Measurements from ENCODE around the gene SAMD4B. TPM values are rescaled to one million over a fixed set of nuclear protein-coding genes. Genes with fewer than 3 reads are reported as not detected.

The SAMD4B gene
- total RNA-seq, 1 donor from 2014 or later: 158 TPM

DNA sequence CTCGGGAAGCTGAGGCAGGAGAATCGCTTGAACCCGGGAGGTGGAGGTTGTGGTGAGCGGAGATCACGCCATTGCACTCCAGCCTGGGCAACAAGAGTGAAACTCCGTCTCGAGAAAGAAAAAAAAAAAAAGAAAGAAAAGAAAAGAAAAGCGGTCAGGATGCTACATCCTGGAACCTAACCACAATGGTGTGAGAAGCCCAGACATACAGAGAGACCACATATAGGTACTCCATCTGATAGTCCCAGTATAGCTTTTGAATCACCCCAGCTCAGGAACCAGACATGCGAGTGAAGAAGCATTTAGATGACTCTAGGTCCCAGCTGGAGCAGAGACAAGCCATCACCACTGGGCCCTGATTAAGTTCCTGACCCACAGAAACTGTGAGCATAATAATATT, 42.8 kb upstream of the SAMD4B start:
- H3K36me3 Mint-ChIP-seq (ENCODE audit: low read depth): no peaks in the 10 kb centered on the region
- no peak overlapping the region for H3K27ac Mint-ChIP-seq (ENCODE audit: unreplicated experiment)
- DNase-seq (ENCODE audit: low read depth, low spot score): no peak
- no peaks in the 10 kb centered on the region for H3K9me3 Mint-ChIP-seq
- H3K4me1 Mint-ChIP-seq: no peaks in the 10 kb centered on the region
- TF ChIP-seq, protein P1, sequence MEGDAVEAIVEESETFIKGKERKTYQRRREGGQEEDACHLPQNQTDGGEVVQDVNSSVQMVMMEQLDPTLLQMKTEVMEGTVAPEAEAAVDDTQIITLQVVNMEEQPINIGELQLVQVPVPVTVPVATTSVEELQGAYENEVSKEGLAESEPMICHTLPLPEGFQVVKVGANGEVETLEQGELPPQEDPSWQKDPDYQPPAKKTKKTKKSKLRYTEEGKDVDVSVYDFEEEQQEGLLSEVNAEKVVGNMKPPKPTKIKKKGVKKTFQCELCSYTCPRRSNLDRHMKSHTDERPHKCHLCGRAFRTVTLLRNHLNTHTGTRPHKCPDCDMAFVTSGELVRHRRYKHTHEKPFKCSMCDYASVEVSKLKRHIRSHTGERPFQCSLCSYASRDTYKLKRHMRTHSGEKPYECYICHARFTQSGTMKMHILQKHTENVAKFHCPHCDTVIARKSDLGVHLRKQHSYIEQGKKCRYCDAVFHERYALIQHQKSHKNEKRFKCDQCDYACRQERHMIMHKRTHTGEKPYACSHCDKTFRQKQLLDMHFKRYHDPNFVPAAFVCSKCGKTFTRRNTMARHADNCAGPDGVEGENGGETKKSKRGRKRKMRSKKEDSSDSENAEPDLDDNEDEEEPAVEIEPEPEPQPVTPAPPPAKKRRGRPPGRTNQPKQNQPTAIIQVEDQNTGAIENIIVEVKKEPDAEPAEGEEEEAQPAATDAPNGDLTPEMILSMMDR (conservative IDR thresholded peaks at IDR 0.05): no peak
- no peak overlapping the region for H3K4me3 Mint-ChIP-seq
- peaks cover 62% of the 10 kb centered on the region for H3K27me3 Mint-ChIP-seq (ENCODE audit: low read depth)

DNA sequence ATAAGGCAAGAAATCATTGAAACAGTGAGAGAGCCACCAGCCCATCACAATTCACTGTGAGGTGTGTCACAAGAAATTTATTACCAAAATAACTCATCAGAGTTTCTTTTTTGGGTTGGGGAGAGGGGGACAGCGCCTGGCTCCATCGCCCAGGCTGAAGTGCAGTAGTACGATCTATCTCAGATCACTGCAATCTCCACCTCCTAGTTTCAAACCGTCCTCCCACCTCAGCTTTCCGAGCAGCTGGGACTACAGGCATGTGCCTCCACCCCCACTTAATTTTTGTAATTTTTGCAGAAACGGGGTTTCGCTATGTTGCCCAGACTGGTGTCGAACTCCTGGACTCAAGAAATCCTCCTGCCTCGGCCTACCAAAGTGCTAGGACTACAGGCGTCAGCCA, 42.4 kb upstream of the SAMD4B start:
- H3K4me1 Mint-ChIP-seq: no peaks in the 10 kb centered on the region
- H3K36me3 Mint-ChIP-seq (ENCODE audit: low read depth): no peaks in the 10 kb centered on the region
- TF ChIP-seq, protein P1 (conservative IDR thresholded peaks at IDR 0.05): no peak
- peaks cover 65% of the 10 kb centered on the region for H3K27me3 Mint-ChIP-seq (ENCODE audit: low read depth)
- no peaks in the 10 kb centered on the region for H3K9me3 Mint-ChIP-seq
- H3K27ac Mint-ChIP-seq (ENCODE audit: unreplicated experiment): no peak overlapping the region
- H3K4me3 Mint-ChIP-seq: no peak overlapping the region
- DNase-seq (ENCODE audit: low read depth, low spot score): no peak

DNA sequence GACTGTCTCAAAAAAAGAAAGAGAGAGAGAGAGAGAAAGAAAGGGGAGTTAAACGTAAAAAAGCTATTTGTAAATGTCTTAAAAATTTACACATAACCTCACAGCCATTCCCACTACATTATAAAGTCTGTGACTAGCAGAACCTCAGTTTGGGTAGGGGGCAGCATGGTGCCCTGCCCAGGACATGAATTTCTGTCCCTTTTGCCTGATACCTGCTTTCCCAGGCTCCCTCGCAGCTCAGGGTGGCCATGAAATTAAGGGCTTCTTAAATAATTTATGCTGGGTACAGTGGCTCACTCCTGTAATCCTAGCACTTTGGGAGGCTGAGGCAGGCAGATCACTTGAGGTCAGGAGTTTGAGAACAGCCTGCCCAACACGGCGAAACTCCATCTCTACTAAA, 41.2 kb upstream of the SAMD4B start:
- no peaks in the 10 kb centered on the region for H3K36me3 Mint-ChIP-seq (ENCODE audit: low read depth)
- no peak overlapping the region for H3K27ac Mint-ChIP-seq (ENCODE audit: unreplicated experiment)
- H3K9me3 Mint-ChIP-seq: no peaks in the 10 kb centered on the region
- peaks cover 72% of the 10 kb centered on the region for H3K27me3 Mint-ChIP-seq (ENCODE audit: low read depth)
- no peak overlapping the region for H3K4me3 Mint-ChIP-seq
- TF ChIP-seq, protein P1 (conservative IDR thresholded peaks at IDR 0.05): no peak
- DNase-seq (ENCODE audit: low read depth, low spot score): no peak
- no peaks in the 10 kb centered on the region for H3K4me1 Mint-ChIP-seq

DNA sequence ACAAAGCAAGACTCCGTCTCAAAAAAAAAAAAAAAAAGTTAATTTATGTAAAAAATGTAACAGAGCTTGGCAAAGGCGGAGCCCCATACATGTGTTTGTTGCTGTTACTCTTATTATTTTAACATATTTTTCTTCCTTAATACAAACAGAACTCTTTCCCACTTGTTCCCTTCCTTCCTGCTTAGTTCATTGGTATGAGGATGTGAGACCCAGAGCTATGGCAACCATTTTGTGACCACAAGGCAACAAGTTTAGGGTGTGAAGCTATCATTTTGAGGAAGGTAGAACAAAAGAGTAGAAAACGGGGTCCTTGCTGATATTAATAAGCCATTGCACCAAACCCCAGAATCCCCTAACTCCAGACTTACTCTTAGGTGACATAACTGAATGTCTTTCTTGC, 40.7 kb upstream of the SAMD4B start:
- TF ChIP-seq, protein P1 (conservative IDR thresholded peaks at IDR 0.05): no peak
- Mint-ChIP-seq H3K27ac (ENCODE audit: unreplicated experiment) (no peak overlapping the region), H3K36me3 (ENCODE audit: low read depth) (no peaks in the 10 kb centered on the region), H3K9me3 (no peaks in the 10 kb centered on the region), H3K27me3 (ENCODE audit: low read depth) (peaks cover 72% of the 10 kb centered on the region), H3K4me1 (no peaks in the 10 kb centered on the region), H3K4me3 (no peak overlapping the region)
- DNase-seq (ENCODE audit: low read depth, low spot score): no peak

DNA sequence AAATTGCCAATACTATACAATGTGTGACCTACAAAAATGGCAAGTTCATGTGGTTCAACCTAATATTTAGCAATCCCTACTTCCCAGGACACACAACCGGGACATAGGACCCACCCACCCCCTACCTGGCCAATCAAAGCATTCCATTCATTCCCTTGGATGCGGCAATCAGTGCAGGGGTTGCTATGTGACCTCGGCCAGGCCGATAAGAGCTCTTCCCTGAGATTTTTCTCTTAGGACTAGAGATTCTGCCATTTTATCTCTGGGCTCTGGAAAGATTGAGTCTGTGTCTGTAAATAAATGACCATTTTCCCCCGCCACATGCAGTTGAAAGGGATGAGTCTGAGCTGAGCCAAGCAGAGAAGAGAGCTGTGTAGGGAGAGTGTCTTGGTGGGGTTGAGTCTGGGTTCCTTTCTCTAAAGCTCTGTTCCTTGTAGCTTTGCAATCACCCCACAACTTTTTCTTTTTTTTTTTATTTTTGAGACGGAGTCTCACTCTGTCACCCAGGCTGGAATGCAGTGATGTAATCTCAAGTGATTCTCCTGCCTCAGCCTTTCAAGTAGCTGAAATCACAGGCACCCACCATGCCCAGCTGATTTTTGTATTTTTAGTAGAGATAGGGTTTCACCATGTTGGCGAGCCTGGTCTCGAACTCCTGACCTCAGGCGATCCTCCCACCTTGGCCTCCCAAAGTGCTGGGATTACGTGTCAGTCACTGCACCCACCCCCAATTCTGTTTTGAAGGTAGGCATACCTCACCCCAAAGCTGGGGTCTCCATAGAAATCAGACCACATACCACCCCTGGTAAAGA, 38.6 kb upstream of the SAMD4B start:
- no peak for DNase-seq (ENCODE audit: low read depth, low spot score)
- TF ChIP-seq, protein P1 (conservative IDR thresholded peaks at IDR 0.05): no peak
- H3K27ac Mint-ChIP-seq (ENCODE audit: unreplicated experiment): no peak overlapping the region

More for the DNA sequence above, 38.6 kb upstream of the SAMD4B start:
- peaks cover 9% of the 10 kb centered on the region for H3K4me1 Mint-ChIP-seq
- H3K4me3 Mint-ChIP-seq: no peak overlapping the region
- peaks cover 78% of the 10 kb centered on the region for H3K27me3 Mint-ChIP-seq (ENCODE audit: low read depth)
- H3K9me3 Mint-ChIP-seq: no peaks in the 10 kb centered on the region
- no peaks in the 10 kb centered on the region for H3K36me3 Mint-ChIP-seq (ENCODE audit: low read depth)
